MM.1S (cell line): Measurements from ENCODE around the gene TMEM235.

Source experiments
- DNase-seq: peaks from one replicate; pipeline ENCODE4 v3.0.0-alpha.2; 2015
- H2AFZ ChIP-seq: fragments of 300-600 bp; sonication (generic); 2 replicates; pipeline ENCODE4 v1.6.0; 2016; ENCODE audit warnings: antibody characterized with exemption, low read length
- H3F3A ChIP-seq: fragments of 300-600 bp; sonication (generic); 2 replicates; pipeline ENCODE4 v1.6.1; 2016; ENCODE audit warnings: mild to moderate bottlenecking, antibody characterized with exemption, low read length, moderate library complexity, mixed read lengths; ENCODE audit not compliant: insufficient read depth
- H3K27ac ChIP-seq: fragments of 300-600 bp; sonication (generic); 2 replicates; pipeline ENCODE4 v1.5.1; 2016; ENCODE audit warnings: mild to moderate bottlenecking, low read length
- H3K27me3 ChIP-seq: fragments of 300-600 bp; sonication (generic); replicated peaks from 2 replicates; pipeline ENCODE4 v1.6.0; 2016; ENCODE audit warnings: low read length; ENCODE audit not compliant: insufficient read depth
- H3K36me3 ChIP-seq: fragments of 300-600 bp; sonication (generic); replicated peaks from 2 replicates; pipeline ENCODE4 v1.6.1; 2016; ENCODE audit warnings: mild to moderate bottlenecking, low read length, mixed read lengths; ENCODE audit not compliant: insufficient read depth
- H3K4me1 ChIP-seq: fragments of 300-600 bp; sonication (generic); 2 replicates; pipeline ENCODE4 v1.6.1; 2016; ENCODE audit warnings: low read length, mixed read lengths
- H3K4me2 ChIP-seq: fragments of 300-600 bp; sonication (generic); 2 replicates; pipeline ENCODE4 v1.6.0; 2016; ENCODE audit warnings: low read depth, low read length
- H3K4me3 ChIP-seq: fragments of 300-600 bp; sonication (generic); 2 replicates; pipeline ENCODE4 v1.5.1; 2016; ENCODE audit warnings: low read length, mixed read lengths
- H3K79me2 ChIP-seq: fragments of 300-600 bp; sonication (generic); 2 replicates; pipeline ENCODE4 v1.6.1; 2016; ENCODE audit warnings: mixed run types, low read length, mixed read lengths
- H3K9ac ChIP-seq: fragments of 300-600 bp; sonication (generic); 2 replicates; pipeline ENCODE4 v1.6.1; 2016; ENCODE audit warnings: low read length, mixed read lengths
- H3K9me2 ChIP-seq: fragments of 300-600 bp; sonication (generic); replicated peaks from 2 replicates; pipeline ENCODE4 v1.6.1; 2016; ENCODE audit warnings: mild to moderate bottlenecking, low read length, mixed read lengths; ENCODE audit not compliant: insufficient read depth
- H3K9me3 ChIP-seq: fragments of 300-600 bp; sonication (generic); replicated peaks from 2 replicates; pipeline ENCODE4 v1.6.1; 2016; ENCODE audit warnings: mild to moderate bottlenecking, low read length, mixed read lengths; ENCODE audit not compliant: insufficient read depth
- H4K20me1 ChIP-seq: fragments of 300-600 bp; sonication (generic); 2 replicates; pipeline ENCODE4 v1.6.1; 2016; ENCODE audit warnings: mild to moderate bottlenecking, low read length, moderate library complexity, mixed read lengths; ENCODE audit not compliant: insufficient read depth
- EZH2 ChIP-seq: fragments of 300-600 bp; sonication (generic); optimal IDR thresholded peaks from 2 replicates; pipeline ENCODE3; 2017; ENCODE audit warnings: low read depth, mild to moderate bottlenecking, antibody characterized with exemption, low read length, mixed read lengths
- EZH2phosphoT487 ChIP-seq: fragments of 300-600 bp; sonication (generic); IDR thresholded peaks from 2 replicates; pipeline ENCODE4 v1.6.1; 2018; ENCODE audit warnings: antibody characterized with exemption, low read length
- TF ChIP-seq, protein P1 (sequence below): fragments of 300-600 bp; sonication (generic); IDR thresholded peaks from 2 replicates; pipeline ENCODE4 v1.5.1; 2016; ENCODE audit warnings: antibody characterized with exemption, low read length, mixed read lengths

The TMEM235 gene

DNA sequence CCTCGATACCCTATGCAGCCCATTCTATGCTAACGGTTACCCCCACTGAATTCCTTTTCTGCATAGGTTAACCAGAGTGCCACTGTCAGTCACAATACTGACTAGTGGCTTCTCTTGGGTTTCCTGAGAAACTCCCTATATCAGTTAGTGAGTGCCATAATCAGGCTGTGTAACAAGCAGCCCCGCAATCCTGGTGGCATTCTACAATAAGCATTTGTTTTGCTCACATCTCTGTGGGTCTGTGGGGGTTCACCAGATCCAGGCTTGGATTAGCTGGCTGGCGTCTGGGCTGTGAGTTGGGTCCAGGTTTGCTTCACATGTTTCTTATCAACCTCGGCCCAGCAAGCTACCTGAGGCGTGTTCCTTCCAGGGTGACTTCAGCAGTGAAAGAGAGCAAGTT lies 42.4 kb downstream of the TMEM235 start:
- Histone ChIP-seq H3K27ac (no peak overlapping the region), H4K20me1 (no peaks in the 10 kb centered on the region), H3K9me2 (no peaks in the 10 kb centered on the region), H3K36me3 (no peaks in the 10 kb centered on the region), H3K9ac (no peak overlapping the region), H3K79me2 (no peaks in the 10 kb centered on the region), H3K27me3 (peaks cover 10% of the 10 kb centered on the region), H3K9me3 (no peaks in the 10 kb centered on the region), H3F3A (peaks cover 29% of the 10 kb centered on the region), H2AFZ (no peak overlapping the region), H3K4me2 (no peak overlapping the region), H3K4me3 (no peak overlapping the region), H3K4me1 (peaks cover 30% of the 10 kb centered on the region)
- no peak for DNase-seq
- TF ChIP-seq EZH2 (no peak), EZH2phosphoT487 (no peak)
- TF ChIP-seq, protein P1, sequence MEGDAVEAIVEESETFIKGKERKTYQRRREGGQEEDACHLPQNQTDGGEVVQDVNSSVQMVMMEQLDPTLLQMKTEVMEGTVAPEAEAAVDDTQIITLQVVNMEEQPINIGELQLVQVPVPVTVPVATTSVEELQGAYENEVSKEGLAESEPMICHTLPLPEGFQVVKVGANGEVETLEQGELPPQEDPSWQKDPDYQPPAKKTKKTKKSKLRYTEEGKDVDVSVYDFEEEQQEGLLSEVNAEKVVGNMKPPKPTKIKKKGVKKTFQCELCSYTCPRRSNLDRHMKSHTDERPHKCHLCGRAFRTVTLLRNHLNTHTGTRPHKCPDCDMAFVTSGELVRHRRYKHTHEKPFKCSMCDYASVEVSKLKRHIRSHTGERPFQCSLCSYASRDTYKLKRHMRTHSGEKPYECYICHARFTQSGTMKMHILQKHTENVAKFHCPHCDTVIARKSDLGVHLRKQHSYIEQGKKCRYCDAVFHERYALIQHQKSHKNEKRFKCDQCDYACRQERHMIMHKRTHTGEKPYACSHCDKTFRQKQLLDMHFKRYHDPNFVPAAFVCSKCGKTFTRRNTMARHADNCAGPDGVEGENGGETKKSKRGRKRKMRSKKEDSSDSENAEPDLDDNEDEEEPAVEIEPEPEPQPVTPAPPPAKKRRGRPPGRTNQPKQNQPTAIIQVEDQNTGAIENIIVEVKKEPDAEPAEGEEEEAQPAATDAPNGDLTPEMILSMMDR: no peak

DNA sequence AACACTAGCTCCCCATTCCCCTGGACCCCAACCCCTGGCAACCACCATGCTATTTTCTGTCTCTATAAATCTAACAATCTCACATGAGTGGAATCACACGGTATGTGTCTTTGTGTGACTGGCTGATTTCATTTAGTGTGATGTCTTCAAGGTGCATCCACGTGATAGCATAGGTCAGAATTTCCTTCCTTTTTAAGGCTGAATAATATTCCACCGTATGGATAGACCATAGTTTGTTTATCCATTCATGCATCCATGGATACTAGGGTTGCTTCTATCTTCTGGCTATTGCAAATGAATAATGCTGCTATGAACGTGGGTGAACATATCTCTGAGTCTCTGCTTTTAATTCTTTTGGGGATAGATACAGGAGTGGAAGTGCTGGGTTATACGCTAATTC lies 43.9 kb downstream of the TMEM235 start:
- Histone ChIP-seq H3K27ac (peak overlapping the region; percentile 96; the same call in 1 of the 2 replicates), H3K9me2 (no peaks in the 10 kb centered on the region), H4K20me1 (no peaks in the 10 kb centered on the region), H2AFZ (no peak overlapping the region), H3K4me2 (peak overlapping the region; percentile 19; the same call in 1 of the 2 replicates), H3K4me3 (no peak overlapping the region), H3K79me2 (no peaks in the 10 kb centered on the region), H3K36me3 (no peaks in the 10 kb centered on the region), H3K9me3 (no peaks in the 10 kb centered on the region), H3F3A (peaks cover 29% of the 10 kb centered on the region), H3K27me3 (no peaks in the 10 kb centered on the region), H3K9ac (no peak overlapping the region), H3K4me1 (peaks cover 38% of the 10 kb centered on the region)
- TF ChIP-seq EZH2 (no peak), EZH2phosphoT487 (no peak)
- TF ChIP-seq, protein P1: no peak
- DNase-seq: no peak

DNA sequence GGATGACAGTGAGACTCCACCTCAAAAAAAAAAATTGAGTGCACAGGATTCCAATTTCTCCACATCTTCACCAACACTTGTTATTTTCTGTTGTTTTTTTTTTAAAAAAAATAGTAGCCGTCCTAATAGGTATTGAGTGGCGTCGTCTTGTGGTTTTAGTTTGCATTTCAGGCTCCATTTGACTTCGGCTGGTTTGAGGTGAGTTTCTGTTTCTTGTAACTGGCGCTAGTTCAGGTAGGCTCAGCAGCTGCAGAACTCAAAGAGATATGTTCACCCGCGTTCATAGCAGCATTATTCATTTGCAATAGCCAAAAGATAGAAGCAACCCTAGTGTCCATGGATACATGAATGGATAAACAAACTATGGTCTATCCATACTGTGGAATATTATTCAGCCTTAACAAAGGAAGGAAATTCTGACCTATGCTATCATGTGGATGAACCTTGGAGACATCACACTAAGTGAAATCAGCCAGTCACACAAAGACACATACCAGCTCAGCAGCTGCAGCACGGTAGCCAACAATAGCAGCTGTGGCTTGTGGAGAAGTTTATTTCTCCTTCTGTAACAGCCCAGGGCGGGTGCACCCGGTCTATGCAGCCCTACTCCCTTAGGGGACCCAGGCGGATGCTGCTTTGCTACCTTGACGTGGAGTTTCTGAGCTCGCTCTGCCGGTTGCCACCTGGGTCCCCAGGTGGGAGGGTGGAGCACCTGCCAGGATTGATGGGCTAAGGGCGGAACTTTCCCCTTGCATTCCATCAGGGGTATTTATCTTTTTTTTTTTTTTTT lies 44.9 kb downstream of the TMEM235 start:
- no peaks in the 10 kb centered on the region for H3K9me3 ChIP-seq
- H3K4me2 ChIP-seq: peak overlapping the region; percentile 75
- no peaks in the 10 kb centered on the region for H3K27me3 ChIP-seq
- peak overlapping the region; percentile 42 for H3K4me3 ChIP-seq
- peaks cover 29% of the 10 kb centered on the region for H3F3A ChIP-seq
- H3K4me1 ChIP-seq: peaks cover 38% of the 10 kb centered on the region
- H3K27ac ChIP-seq: peak overlapping the region; percentile 96
- peak overlapping the region; percentile 57; the same call in 1 of the 2 replicates for H3K9ac ChIP-seq
- H3K9me2 ChIP-seq: no peaks in the 10 kb centered on the region
- H2AFZ ChIP-seq: 0 out of 2 replicates have a peak overlapping the region, but pooled peaks have one; percentile 23
- peak; percentile 89 for DNase-seq
- H3K36me3 ChIP-seq: no peaks in the 10 kb centered on the region
- no peaks in the 10 kb centered on the region for H4K20me1 ChIP-seq
- no peak for TF ChIP-seq EZH2phosphoT487
- TF ChIP-seq, protein P1: peak; percentile 26; the same call in 1 of the 2 replicates
- no peaks in the 10 kb centered on the region for H3K79me2 ChIP-seq
